ENCODE results near the gene KRTAP4-12. TPM values are rescaled to one million over a fixed set of nuclear protein-coding genes. Genes with fewer than 3 reads are reported as not detected.

KRTAP4-12 gene
- total and polyA plus RNA-seq, 10 of the 15 experiments (the other 5 are each of a cell fraction or from before 2014, with no cell fraction given), result not detected

DNA sequence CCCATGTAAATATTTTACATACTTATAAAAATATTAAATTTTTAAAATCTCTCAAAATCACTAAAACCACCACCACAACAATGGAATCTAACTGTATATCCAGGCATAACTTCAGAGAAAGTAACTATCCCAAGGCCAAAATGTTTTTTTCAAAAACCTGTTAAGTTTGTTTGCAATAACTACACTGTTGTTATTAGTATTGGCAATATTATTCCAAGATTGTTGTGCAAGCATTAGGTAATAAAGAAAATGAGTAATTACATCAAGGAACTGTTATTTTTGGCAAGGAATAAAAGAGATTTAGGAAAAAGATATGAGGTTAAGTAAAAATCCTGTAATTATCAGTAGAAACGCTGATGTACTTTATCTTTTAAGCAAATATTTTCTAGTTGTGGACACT lies 3.4 kb upstream of the KRTAP4-12 start:
- WGBS (ENCODE audit: insufficient coverage, insufficient replicate concordance, low lambda C conversion rate, missing lambda C conversion rate), result 85% methylated on average over 1 of the region's 1 CpG
- ChIA-PET POLR2A (no interaction called here), CTCF (no interaction called here), RAD21 (ENCODE audit: unreplicated experiment) (no interaction called here), SMC1A (ENCODE audit: uncharacterized antibody, unreplicated experiment) (no interaction called here)
- in situ Hi-C loops (cut with MboI), result no loop called here
- no peak for ATAC-seq
- H4K20me1 ChIP-seq (ENCODE audit: control insufficient read depth, insufficient read depth), result no peaks in the 10 kb centered on the region
- FAIRE-seq, result no peak
- no peak overlapping the region for H3K9ac ChIP-seq (ENCODE audit: control insufficient read depth, insufficient read depth, low read length)
- no peak overlapping the region for H2AFZ ChIP-seq (ENCODE audit: control insufficient read depth, low read depth, low read length)
- H3K36me3 ChIP-seq (ENCODE audit: control insufficient read depth in 2 of 2, insufficient read depth in 2 of 2, low read length in 1 of 2), result no peaks in the 10 kb centered on the region
- no peaks in the 10 kb centered on the region for H3K4me1 ChIP-seq (ENCODE audit: control insufficient read depth, insufficient read depth, low read length)
- no peak overlapping the region for H3K4me3 ChIP-seq
- H3K4me2 ChIP-seq (ENCODE audit: control insufficient read depth, insufficient read depth), result no peak overlapping the region
- no peaks in the 10 kb centered on the region for H3K9me3 ChIP-seq (replicated peaks; ENCODE audit: control insufficient read depth, insufficient read depth, low read length)
- no TSS peak for BruUV-seq (replicated peaks)
- H3K27me3 ChIP-seq (replicated peaks in 1 of 2; ENCODE audit: control insufficient read depth in 2 of 2, insufficient read depth in 2 of 2, low read length in 1 of 2), result no peaks in the 10 kb centered on the region
- intact Hi-C loops (cut with micrococcal nuclease; ENCODE audit: unreplicated experiment), result no loop called here
- H3K27ac ChIP-seq (ENCODE audit: control insufficient read depth, insufficient read depth), result no peak overlapping the region
- no peaks in the 10 kb centered on the region for H3K79me2 ChIP-seq (ENCODE audit: control insufficient read depth, insufficient read depth, low read length)
- DNase-seq (ENCODE audit: low read depth, low spot score), result no peak
- TF ChIP-seq, protein P1, sequence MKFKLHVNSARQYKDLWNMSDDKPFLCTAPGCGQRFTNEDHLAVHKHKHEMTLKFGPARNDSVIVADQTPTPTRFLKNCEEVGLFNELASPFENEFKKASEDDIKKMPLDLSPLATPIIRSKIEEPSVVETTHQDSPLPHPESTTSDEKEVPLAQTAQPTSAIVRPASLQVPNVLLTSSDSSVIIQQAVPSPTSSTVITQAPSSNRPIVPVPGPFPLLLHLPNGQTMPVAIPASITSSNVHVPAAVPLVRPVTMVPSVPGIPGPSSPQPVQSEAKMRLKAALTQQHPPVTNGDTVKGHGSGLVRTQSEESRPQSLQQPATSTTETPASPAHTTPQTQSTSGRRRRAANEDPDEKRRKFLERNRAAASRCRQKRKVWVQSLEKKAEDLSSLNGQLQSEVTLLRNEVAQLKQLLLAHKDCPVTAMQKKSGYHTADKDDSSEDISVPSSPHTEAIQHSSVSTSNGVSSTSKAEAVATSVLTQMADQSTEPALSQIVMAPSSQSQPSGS (IDR thresholded peaks at IDR 0.05; ENCODE audit: low read length), result no peak
- TF ChIP-seq SREBF1 (IDR thresholded peaks at IDR 0.05; ENCODE audit: low read length) (no peak), NFYB (IDR thresholded peaks at IDR 0.05; ENCODE audit: insufficient read depth, low read depth, low read length) (no peak), SMAD5 (IDR thresholded peaks at IDR 0.05; ENCODE audit: low read depth) (no peak), KLF5 (IDR thresholded peaks at IDR 0.05; ENCODE audit: partially characterized antibody) (no peak), NFYA (IDR thresholded peaks at IDR 0.05; ENCODE audit: borderline replicate concordance, low read depth, low read length) (no peak), JUNB (IDR thresholded peaks at IDR 0.05) (no peak), RUNX3 (IDR thresholded peaks at IDR 0.05; ENCODE audit: low read length) (no peak), CBX5 (IDR thresholded peaks at IDR 0.05; ENCODE audit: low read depth) (no peak), MTA3 (IDR thresholded peaks at IDR 0.05; ENCODE audit: borderline replicate concordance, low read length) (no peak), SMAD1 (IDR thresholded peaks at IDR 0.05; ENCODE audit: low read depth, partially characterized antibody) (no peak), MYC (IDR thresholded peaks at IDR 0.05; ENCODE audit: insufficient read depth, insufficient read length, insufficient replicate concordance, low read length, severe bottlenecking) (no peak), HDGF (IDR thresholded peaks at IDR 0.05) (no peak)
- TF ChIP-seq, protein P2, sequence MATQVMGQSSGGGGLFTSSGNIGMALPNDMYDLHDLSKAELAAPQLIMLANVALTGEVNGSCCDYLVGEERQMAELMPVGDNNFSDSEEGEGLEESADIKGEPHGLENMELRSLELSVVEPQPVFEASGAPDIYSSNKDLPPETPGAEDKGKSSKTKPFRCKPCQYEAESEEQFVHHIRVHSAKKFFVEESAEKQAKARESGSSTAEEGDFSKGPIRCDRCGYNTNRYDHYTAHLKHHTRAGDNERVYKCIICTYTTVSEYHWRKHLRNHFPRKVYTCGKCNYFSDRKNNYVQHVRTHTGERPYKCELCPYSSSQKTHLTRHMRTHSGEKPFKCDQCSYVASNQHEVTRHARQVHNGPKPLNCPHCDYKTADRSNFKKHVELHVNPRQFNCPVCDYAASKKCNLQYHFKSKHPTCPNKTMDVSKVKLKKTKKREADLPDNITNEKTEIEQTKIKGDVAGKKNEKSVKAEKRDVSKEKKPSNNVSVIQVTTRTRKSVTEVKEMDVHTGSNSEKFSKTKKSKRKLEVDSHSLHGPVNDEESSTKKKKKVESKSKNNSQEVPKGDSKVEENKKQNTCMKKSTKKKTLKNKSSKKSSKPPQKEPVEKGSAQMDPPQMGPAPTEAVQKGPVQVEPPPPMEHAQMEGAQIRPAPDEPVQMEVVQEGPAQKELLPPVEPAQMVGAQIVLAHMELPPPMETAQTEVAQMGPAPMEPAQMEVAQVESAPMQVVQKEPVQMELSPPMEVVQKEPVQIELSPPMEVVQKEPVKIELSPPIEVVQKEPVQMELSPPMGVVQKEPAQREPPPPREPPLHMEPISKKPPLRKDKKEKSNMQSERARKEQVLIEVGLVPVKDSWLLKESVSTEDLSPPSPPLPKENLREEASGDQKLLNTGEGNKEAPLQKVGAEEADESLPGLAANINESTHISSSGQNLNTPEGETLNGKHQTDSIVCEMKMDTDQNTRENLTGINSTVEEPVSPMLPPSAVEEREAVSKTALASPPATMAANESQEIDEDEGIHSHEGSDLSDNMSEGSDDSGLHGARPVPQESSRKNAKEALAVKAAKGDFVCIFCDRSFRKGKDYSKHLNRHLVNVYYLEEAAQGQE (IDR thresholded peaks at IDR 0.05; ENCODE audit: low read depth, low read length), result no peak
- TF ChIP-seq, protein P3, sequence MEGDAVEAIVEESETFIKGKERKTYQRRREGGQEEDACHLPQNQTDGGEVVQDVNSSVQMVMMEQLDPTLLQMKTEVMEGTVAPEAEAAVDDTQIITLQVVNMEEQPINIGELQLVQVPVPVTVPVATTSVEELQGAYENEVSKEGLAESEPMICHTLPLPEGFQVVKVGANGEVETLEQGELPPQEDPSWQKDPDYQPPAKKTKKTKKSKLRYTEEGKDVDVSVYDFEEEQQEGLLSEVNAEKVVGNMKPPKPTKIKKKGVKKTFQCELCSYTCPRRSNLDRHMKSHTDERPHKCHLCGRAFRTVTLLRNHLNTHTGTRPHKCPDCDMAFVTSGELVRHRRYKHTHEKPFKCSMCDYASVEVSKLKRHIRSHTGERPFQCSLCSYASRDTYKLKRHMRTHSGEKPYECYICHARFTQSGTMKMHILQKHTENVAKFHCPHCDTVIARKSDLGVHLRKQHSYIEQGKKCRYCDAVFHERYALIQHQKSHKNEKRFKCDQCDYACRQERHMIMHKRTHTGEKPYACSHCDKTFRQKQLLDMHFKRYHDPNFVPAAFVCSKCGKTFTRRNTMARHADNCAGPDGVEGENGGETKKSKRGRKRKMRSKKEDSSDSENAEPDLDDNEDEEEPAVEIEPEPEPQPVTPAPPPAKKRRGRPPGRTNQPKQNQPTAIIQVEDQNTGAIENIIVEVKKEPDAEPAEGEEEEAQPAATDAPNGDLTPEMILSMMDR (IDR thresholded peaks at IDR 0.05 in 2 of 3, conservative IDR thresholded peaks at IDR 0.05 in 1 of 3; ENCODE audit: control insufficient read depth in 2 of 3, extremely low read depth in 1 of 3, insufficient read depth in 1 of 3, low read depth in 3 of 3, low read length in 3 of 3), result no peak
- TF ChIP-seq, protein P4, sequence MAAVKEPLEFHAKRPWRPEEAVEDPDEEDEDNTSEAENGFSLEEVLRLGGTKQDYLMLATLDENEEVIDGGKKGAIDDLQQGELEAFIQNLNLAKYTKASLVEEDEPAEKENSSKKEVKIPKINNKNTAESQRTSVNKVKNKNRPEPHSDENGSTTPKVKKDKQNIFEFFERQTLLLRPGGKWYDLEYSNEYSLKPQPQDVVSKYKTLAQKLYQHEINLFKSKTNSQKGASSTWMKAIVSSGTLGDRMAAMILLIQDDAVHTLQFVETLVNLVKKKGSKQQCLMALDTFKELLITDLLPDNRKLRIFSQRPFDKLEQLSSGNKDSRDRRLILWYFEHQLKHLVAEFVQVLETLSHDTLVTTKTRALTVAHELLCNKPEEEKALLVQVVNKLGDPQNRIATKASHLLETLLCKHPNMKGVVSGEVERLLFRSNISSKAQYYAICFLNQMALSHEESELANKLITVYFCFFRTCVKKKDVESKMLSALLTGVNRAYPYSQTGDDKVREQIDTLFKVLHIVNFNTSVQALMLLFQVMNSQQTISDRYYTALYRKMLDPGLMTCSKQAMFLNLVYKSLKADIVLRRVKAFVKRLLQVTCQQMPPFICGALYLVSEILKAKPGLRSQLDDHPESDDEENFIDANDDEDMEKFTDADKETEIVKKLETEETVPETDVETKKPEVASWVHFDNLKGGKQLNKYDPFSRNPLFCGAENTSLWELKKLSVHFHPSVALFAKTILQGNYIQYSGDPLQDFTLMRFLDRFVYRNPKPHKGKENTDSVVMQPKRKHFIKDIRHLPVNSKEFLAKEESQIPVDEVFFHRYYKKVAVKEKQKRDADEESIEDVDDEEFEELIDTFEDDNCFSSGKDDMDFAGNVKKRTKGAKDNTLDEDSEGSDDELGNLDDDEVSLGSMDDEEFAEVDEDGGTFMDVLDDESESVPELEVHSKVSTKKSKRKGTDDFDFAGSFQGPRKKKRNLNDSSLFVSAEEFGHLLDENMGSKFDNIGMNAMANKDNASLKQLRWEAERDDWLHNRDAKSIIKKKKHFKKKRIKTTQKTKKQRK (IDR thresholded peaks at IDR 0.05; ENCODE audit: low read depth, low read length), result no peak

Measured in GM12878 (cell line).